GM21381 (cell line): ENCODE data around the gene GSPT1.

Source experiments
- ATAC-seq: cut with Tn5 transposase; IDR thresholded peaks from one replicate; pipeline ENCODE4 v1.9.1; 2021; ENCODE audit warnings: mild to moderate bottlenecking, moderate library complexity; ENCODE audit not compliant: unreplicated experiment

The GSPT1 gene

DNA sequence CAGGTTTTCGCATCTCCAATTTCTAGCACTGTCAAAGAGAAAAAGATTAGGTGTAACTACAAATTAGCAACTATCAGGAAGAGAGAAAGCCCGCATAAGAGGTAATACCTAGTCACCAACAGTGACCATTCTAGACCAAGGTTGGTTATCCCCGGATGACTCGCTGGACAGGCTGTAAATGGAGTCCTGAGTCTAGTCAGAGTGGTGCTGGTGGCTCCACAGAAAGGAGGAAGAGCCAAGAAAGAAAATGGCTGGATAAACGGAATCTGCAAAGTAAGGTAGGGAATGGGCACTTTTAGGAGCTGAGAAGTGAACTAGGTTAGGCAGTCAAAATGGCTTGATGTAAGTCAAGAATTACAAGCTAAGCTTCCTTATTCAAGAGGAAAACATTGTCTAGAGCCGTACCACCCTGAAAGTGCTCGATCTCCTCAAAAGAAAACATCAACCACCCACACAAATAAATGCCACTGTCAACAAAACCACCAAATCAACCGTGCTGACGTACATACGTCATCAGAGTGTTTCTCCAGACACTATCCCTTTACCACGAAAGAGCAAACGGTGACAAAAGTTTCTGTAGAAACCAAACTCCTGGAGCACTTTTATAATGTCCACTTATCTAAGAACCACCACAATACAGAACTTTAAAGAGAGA is 2.2 kb downstream of the GSPT1 start:
- no peak for ATAC-seq

DNA sequence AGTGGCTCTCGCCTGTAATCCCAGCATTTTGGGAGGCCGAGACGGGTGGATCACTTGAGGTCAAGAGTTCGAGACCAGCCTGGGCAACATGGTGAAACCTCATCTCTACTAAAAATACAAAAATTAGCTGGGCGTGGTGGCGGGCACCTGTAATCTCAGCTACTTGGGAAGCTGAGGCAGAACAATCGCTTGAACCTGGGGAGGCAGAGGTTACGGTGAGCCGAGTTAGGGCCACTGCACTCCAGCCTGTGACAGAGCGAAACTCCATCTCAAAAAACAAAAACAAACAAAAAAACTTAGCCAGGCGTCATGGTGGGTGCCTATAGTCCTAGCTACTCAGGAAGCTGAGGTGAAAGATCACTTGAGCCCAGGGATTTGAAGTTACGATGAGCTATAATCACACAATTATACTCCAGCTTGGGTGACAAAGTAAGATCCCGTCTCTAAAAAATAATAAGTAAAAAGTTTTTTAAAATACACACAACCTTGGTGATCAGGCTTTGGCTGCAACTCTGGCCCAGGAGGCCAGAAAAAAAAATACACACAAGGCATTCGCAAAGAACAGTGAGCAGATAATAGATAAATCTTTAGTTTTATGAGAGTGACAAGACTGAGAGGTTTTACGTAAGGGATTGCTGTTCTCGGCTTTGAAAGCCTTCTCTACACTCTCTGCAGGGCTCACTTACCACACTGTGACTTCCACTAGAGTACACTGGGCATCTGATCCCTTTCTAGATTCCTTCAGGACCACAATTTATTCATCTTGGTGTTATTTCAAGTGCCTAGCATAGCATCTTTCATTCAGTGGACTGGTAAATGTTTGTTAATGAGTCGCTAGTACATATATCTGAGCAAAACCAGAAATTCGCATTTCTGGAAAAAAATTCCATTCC is 5.9 kb downstream of the GSPT1 start:
- ATAC-seq, result no peak

DNA sequence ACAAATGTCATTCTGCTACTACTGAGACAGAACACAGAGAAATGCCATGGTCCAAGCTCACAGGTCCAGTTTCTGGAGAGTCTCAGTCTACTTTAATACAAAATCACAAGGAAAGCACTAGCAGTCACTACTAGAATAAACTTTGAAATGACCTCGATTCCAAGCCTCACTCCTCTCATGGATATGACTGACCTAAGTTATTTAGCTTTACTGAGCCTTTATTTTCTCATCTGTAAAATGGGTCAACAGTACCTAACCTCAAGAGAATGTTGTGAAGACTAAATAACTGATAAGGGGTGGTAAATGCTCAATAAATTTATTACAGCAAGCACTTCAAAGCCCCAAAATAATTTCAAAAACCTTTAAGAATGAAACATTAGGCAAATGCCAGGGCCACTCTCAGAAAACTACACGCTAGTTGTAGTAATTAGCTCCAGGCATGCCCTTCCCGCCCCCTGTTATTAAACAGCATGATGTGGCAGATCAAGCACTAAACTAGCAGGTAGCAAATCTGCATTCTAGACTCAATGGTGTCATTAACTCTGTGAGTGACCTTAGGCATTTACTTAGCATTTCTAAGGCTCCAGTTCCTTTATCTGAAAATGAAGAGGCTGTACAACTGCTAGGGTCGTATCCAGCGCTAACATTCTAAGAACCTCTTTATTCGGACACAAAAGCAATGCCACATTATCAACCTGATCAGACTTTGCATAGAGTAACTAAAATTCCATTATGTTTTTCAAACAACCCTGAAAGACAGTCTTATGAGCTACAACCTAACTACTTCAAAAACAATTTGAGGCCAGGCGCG is 8.4 kb downstream of the GSPT1 start:
- no peak for ATAC-seq

DNA sequence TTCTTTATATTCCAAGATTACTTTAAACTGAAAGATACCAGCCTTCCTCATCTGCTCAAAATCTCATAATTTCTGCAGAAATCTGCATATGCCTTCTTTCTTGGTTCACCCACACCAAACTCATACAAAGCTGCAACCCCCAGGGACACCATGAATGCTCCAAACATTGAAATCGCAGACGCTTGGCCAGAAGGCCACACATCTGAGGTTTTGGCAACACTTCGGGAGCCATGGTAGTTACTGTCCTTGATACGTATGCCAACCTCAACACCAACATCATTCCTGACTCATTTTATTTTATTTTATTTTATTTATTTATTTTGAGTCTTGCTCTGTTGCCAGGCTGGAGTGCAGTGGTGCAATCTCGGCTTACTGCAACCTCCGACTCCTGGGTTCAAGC is 11.8 kb downstream of the GSPT1 start:
- ATAC-seq, result no peak

GRCh38 chr16:11901091-11901490 is 14.7 kb downstream of the GSPT1 start:
- no peak for ATAC-seq

DNA sequence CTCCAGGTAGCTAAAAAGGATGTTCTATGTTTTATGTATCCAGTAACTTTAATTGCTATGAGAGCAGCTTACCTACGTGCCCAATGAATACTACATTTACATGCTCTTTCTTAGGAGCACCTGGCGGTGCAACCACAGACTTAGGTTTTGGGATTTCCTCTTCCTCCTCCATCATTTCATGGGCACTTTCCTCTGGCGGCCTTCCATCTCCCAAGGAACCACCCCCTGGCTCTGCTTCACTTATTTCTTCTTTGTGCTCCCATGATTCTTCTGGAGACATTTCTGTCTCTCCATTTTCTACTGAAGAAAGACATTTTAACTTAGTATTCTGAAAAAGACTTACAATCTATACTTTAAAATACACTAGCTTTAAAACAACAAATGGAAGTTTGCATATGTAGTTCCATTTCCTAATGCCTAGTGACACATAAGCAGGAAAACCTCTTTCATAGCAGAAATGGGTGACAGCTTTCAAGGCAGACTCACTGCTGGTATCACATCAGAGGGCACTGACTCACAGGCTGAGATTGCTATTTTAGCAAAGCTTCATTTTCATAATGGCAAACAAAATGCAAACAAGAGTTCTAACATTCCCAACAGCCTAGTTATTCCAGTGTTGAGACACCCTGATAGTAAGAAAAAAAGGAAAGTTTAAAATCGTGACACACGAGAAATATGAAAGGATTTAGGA is 19.1 kb downstream of the GSPT1 start:
- no peak for ATAC-seq

GRCh38 chr16:11893571-11893970 is 22.2 kb downstream of the GSPT1 start:
- ATAC-seq, result no peak

DNA sequence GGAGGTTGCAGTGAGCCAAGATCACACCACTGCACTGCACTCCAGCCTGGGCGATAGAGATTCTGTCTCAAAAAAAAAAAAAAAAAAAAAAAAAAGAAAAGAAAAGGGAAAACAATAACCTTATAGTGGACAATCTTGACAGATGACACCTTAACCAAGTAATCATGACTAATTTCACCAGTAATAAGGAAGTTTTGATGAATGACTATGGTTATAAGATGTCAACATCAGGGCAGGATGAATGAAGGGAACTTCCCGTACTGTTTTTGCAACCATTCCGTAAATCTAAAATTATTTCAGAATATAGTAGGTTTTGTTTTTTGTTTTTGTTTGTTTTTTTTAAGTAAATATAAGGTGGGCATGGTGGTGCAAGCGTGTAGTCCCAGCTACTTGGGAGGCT is 23.0 kb downstream of the GSPT1 start:
- no peak for ATAC-seq

DNA sequence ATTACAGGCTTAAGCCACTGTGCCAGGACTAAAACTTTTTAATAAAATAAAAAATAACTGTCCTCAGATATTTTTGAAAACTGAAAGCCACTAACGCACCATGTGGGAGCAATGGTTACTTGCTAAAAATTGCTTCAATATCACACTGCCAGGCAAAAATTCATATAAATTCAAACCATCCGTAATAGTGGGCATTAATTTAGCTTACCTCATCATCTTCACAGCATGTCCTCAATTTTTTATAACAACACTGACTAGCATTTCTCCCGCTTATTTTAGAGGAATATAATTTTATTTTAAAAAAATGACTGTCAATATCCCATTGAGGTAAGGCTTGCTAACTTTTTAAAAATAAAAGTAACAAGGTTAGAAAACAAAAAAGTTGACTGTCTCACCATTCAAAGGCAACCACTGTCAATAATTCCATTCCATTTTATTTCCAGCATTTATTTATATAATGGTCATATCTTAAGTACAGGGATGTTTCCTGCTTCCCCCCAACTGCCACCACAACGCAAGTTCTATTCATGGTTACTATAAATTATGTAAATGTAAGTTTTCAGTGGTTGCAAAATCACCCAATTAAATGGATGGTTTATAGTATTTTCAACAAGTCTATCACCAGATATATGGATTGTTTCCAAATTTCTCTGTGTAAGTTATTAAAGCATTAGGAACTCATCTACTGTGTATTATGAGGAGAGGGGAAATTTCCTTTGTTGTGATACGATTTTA is 25.4 kb downstream of the GSPT1 start:
- ATAC-seq, result no peak

GRCh38 chr16:11886881-11887280 is 28.9 kb downstream of the GSPT1 start:
- ATAC-seq, result no peak

- ATAC-seq, result no peak
These were observed 31.7 kb downstream of the GSPT1 start for GRCh38 chr16:11884035-11884434.

GRCh38 chr16:11880007-11880406 is 35.7 kb downstream of the GSPT1 start:
- ATAC-seq, result no peak

- no peak for ATAC-seq
These were observed 38.4 kb downstream of the GSPT1 start for GRCh38 chr16:11877374-11877773.

GRCh38 chr16:11876306-11876705 is 39.5 kb downstream of the GSPT1 start:
- no peak for ATAC-seq

DNA sequence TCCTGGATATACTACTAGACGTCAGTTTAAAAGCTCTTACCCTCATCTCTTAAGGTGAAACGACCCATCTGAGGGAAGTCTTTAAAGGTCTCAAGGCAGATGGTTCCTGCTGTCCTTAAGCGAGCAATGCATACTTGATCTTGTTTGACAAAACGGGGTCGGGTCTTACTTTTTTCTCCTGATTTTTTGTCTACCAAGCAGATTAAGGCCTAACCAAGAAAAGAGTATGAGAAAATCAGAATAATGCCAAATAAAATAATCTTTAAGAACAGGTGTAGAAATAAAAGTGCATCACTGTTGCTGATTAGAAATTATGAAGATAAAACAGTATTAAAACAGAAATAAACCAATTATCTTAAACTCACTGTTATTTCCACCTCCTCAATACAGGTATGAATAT is 40.0 kb downstream of the GSPT1 start:
- no peak for ATAC-seq

DNA sequence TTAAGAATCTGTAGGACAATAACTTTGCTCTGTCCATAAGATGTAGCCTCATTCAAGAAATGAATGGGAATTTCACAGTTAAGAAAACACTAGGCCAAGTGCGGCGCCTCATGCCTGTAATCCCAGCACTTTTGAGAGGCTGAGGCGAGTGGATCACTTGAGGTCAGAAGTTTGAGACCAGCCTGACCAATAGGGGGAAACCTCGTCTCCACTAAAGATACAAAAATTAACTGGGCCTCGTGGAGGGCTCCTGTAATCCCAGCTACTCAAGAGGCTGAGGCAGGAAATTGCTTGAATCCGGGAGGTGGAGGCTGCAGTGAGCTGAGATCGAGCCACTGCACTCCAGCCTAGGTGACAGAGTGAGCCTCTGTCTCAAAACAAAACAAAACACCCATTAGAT is 44.6 kb downstream of the GSPT1 start:
- ATAC-seq, result no peak

DNA sequence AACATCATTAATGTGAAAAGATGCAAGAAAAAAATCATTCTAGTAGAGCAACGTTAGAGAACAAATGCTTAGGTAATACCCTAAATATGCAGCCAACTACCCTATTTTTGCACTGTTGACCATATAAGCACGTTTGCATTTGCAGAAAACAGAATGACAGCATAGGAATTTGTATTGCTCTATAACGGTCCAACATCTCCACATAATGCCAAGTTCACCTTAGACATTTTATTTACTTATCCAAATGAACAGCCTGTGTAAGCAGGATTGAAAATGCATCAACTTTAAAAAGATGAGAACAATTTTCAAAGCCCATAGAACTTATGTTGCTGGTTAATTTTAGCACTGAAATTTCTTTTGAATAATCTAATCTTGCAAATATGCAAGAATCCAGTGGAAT is 45.4 kb downstream of the GSPT1 start:
- ATAC-seq, result no peak

GRCh38 chr16:11869353-11870228 is 46.2 kb downstream of the GSPT1 start:
- ATAC-seq, result no peak

GRCh38 chr16:11868412-11868980 is 47.3 kb downstream of the GSPT1 start:
- no peak for ATAC-seq
